ENCODE measurements around the gene ATAD3B. TPM values are rescaled to one million over a fixed set of nuclear protein-coding genes. Genes with fewer than 3 reads are reported as not detected.
"Not testable (repeated sequence)": the region's sequence is repeated elsewhere in the genome, so short reads cannot be mapped to it uniquely, and the experiment has no call there.

The ATAD3B gene
- total and polyA plus RNA-seq, 7 experiments from 2014 or later, result 4.5 to 53.8 (median 45.5) TPM

- CTCF ChIA-PET, result not testable (repeated sequence)
Measured at GRCh38 chr1:1505801-1506200, 34.2 kb downstream of the ATAD3B start.

GRCh38 chr1:1507305-1507704, 35.7 kb downstream of the ATAD3B start:
- Mint-ChIP-seq H3K4me3 (no peak overlapping the region), H3K4me1 (peaks cover 14 to 25% (median 19%) of the 10 kb centered on the region in 7 donors), H3K9me3 (no peaks in the 10 kb centered on the region), H3K27me3 (no peaks in the 10 kb centered on the region), H3K27ac (peak overlapping the region in 1 of 9 donors; percentile 38), H3K36me3 (no peaks in the 10 kb centered on the region)
- Histone ChIP-seq H3K4me3 (ENCODE audit: low read length) (no peak overlapping the region), H3K4me1 (ENCODE audit: control insufficient read depth in 2 of 2, insufficient read depth in 2 of 2, low read length in 2 of 2) (peaks cover 4 to 5% of the 10 kb centered on the region in 2 donors), H3K27me3 (ENCODE audit: control insufficient read depth in 2 of 2, insufficient read depth in 2 of 2, low read length in 2 of 2) (no peaks in the 10 kb centered on the region), H3K27ac (ENCODE audit: low read depth, low read length) (no peak overlapping the region), H3K9me3 (ENCODE audit: control insufficient read depth in 2 of 3, low read length in 3 of 3) (no peaks in the 10 kb centered on the region), H3K36me3 (ENCODE audit: control insufficient read depth in 2 of 3, insufficient read depth in 3 of 3, low read length in 3 of 3) (peaks cover 0 to 3% (median 0%) of the 10 kb centered on the region in 3 experiments)
- DNase-seq (no peak), ATAC-seq (no peak)
- intact Hi-C loops (cut with micrococcal nuclease), result no loop called here
- ChIA-PET POLR2A (interaction anchor here (0.7 kb wide), 1 partner anchor 504 kb away, joined by 4 read pairs; no protein-coding TSS in a partner anchor), CTCF (no interaction called here)

More at GRCh38 chr1:1505801-1506200, 34.2 kb downstream of the ATAD3B start:
- H3K4me3 ChIP-seq (ENCODE audit: low read length); H3K9me3 Mint-ChIP-seq; H3K27ac ChIP-seq (ENCODE audit: low read depth, low read length); ATAC-seq; H3K27me3 Mint-ChIP-seq; POLR2A ChIA-PET; H3K27me3 ChIP-seq (ENCODE audit: control insufficient read depth in 2 of 2, insufficient read depth in 2 of 2, low read length in 2 of 2); DNase-seq; H3K36me3 Mint-ChIP-seq; H3K9me3 ChIP-seq (ENCODE audit: control insufficient read depth in 2 of 3, low read length in 3 of 3); H3K36me3 ChIP-seq (ENCODE audit: control insufficient read depth in 2 of 3, insufficient read depth in 3 of 3, low read length in 3 of 3); H3K4me1 ChIP-seq (ENCODE audit: control insufficient read depth in 2 of 2, insufficient read depth in 2 of 2, low read length in 2 of 2): not testable (repeated sequence)
- Mint-ChIP-seq H3K4me3 (peak overlapping the region; percentile 15 to 95 (median 84)), H3K27ac (peak overlapping the region in 7 of 9 donors; percentile 19 to 89 (median 77)), H3K4me1 (peaks cover 9 to 20% (median 14%) of the 10 kb centered on the region in 7 donors)
- intact Hi-C loops (cut with micrococcal nuclease), result loop anchor here (2.0 kb wide), 1 partner anchor 107 kb away; the partner anchor contains the start of gene CCNL2 (in 2 of the 2)

GRCh38 chr1:1508775-1509464, 37.4 kb downstream of the ATAD3B start:
- H3K27ac ChIP-seq (ENCODE audit: low read depth, low read length); H3K36me3 ChIP-seq (ENCODE audit: control insufficient read depth in 2 of 3, insufficient read depth in 3 of 3, low read length in 3 of 3); H3K9me3 ChIP-seq (ENCODE audit: control insufficient read depth in 2 of 3, low read length in 3 of 3); intact Hi-C loops (cut with micrococcal nuclease); CTCF ChIA-PET; H3K9me3 Mint-ChIP-seq; H3K4me3 Mint-ChIP-seq; H3K27me3 Mint-ChIP-seq; H3K4me3 ChIP-seq (ENCODE audit: low read length); H3K36me3 Mint-ChIP-seq; POLR2A ChIA-PET; H3K4me1 ChIP-seq (ENCODE audit: control insufficient read depth in 2 of 2, insufficient read depth in 2 of 2, low read length in 2 of 2); DNase-seq; H3K27me3 ChIP-seq (ENCODE audit: control insufficient read depth in 2 of 2, insufficient read depth in 2 of 2, low read length in 2 of 2); H3K27ac Mint-ChIP-seq; ATAC-seq: not testable (repeated sequence)
- peaks cover 14 to 27% (median 22%) of the 10 kb centered on the region in 7 donors for H3K4me1 Mint-ChIP-seq

GRCh38 chr1:1509465-1509850, 37.9 kb downstream of the ATAD3B start:
- POLR2A ChIA-PET, result not testable (repeated sequence)

GRCh38 chr1:1510912-1511532, 39.5 kb downstream of the ATAD3B start:
- Histone ChIP-seq H3K4me3 (ENCODE audit: low read length) (peak overlapping the region; percentile 98), H3K27ac (ENCODE audit: low read depth, low read length) (peak overlapping the region; percentile 85), H3K36me3 (ENCODE audit: control insufficient read depth in 2 of 3, insufficient read depth in 3 of 3, low read length in 3 of 3) (peaks cover 0 to 3% (median 0%) of the 10 kb centered on the region in 3 experiments), H3K27me3 (ENCODE audit: control insufficient read depth in 2 of 2, insufficient read depth in 2 of 2, low read length in 2 of 2) (no peaks in the 10 kb centered on the region), H3K9me3 (ENCODE audit: control insufficient read depth in 2 of 3, low read length in 3 of 3) (no peaks in the 10 kb centered on the region), H3K4me1 (ENCODE audit: control insufficient read depth in 2 of 2, insufficient read depth in 2 of 2, low read length in 2 of 2) (peaks cover 4 to 5% of the 10 kb centered on the region in 2 donors)
- peak overlapping the region; percentile 82 to 94 (median 89) for H3K4me3 Mint-ChIP-seq
- POLR2A ChIA-PET, result interaction anchor here (0.6 to 1.0 kb wide), 2 partner anchors 23 to 103 kb away, joined by 3 read pairs; no protein-coding TSS in a partner anchor
- peaks cover 0 to 1% (median 0%) of the 10 kb centered on the region in 5 donors for H3K36me3 Mint-ChIP-seq
- CTCF ChIA-PET, result interaction anchor here (0.7 kb wide), 1 partner anchor 110 kb away, joined by 5 read pairs; no protein-coding TSS in a partner anchor
- ATAC-seq (no peak), DNase-seq (no peak)
- intact Hi-C loops (cut with micrococcal nuclease), result loop anchor here (1.0 to 5.0 kb wide), 3 partner anchors 40 to 204 kb away; partner anchors contain the start of genes ACAP3 (in 1 of the 2), ATAD3B (in 1 of the 2), MRPL20 (in 1 of the 2) and PUSL1 (in 1 of the 2)
- peak overlapping the region; percentile 81 to 96 (median 90) for H3K27ac Mint-ChIP-seq
- H3K4me1 Mint-ChIP-seq, result peaks cover 6 to 21% (median 14%) of the 10 kb centered on the region in 7 donors
- H3K9me3 Mint-ChIP-seq, result no peaks in the 10 kb centered on the region
- H3K27me3 Mint-ChIP-seq, result no peaks in the 10 kb centered on the region

More at GRCh38 chr1:1509465-1509850, 37.9 kb downstream of the ATAD3B start:
- peaks cover 14 to 27% (median 23%) of the 10 kb centered on the region in 7 donors for H3K4me1 Mint-ChIP-seq
- H3K9me3 ChIP-seq (ENCODE audit: control insufficient read depth in 2 of 3, low read length in 3 of 3); H3K27me3 ChIP-seq (ENCODE audit: control insufficient read depth in 2 of 2, insufficient read depth in 2 of 2, low read length in 2 of 2); H3K27ac Mint-ChIP-seq; CTCF ChIA-PET; intact Hi-C loops (cut with micrococcal nuclease); H3K4me1 ChIP-seq (ENCODE audit: control insufficient read depth in 2 of 2, insufficient read depth in 2 of 2, low read length in 2 of 2); H3K36me3 ChIP-seq (ENCODE audit: control insufficient read depth in 2 of 3, insufficient read depth in 3 of 3, low read length in 3 of 3); H3K36me3 Mint-ChIP-seq; H3K9me3 Mint-ChIP-seq; H3K4me3 Mint-ChIP-seq; H3K4me3 ChIP-seq (ENCODE audit: low read length); ATAC-seq; H3K27ac ChIP-seq (ENCODE audit: low read depth, low read length); DNase-seq; H3K27me3 Mint-ChIP-seq: not testable (repeated sequence)

GRCh38 chr1:1511533-1512285, 40.1 kb downstream of the ATAD3B start, which contains the start of gene ATAD3A:
Gene ATAD3A, plus strand, starts transcription at chr1:1512162. Its CDS starts 107 bp downstream, at chr1:1512269.
- H3K36me3 Mint-ChIP-seq, result peaks cover 0 to 1% (median 0%) of the 10 kb centered on the region in 5 donors
- peaks cover 6 to 21% (median 14%) of the 10 kb centered on the region in 7 donors for H3K4me1 Mint-ChIP-seq
- H3K27me3 Mint-ChIP-seq, result no peaks in the 10 kb centered on the region
- H3K9me3 Mint-ChIP-seq, result no peaks in the 10 kb centered on the region
- peak within 1 kb of the TSS; percentile 82 to 94 (median 90) for H3K4me3 Mint-ChIP-seq
- H3K27ac ChIP-seq (ENCODE audit: low read depth, low read length), result peak within 1 kb of the TSS; percentile 85
- peak within 1 kb of the TSS; percentile 81 to 96 (median 92) for H3K27ac Mint-ChIP-seq
- peak; percentile 96 for ATAC-seq
- H3K9me3 ChIP-seq (ENCODE audit: control insufficient read depth in 2 of 3, low read length in 3 of 3), result no peaks in the 10 kb centered on the region
- peaks cover 4 to 5% of the 10 kb centered on the region in 2 donors for H3K4me1 ChIP-seq (ENCODE audit: control insufficient read depth in 2 of 2, insufficient read depth in 2 of 2, low read length in 2 of 2)
- ChIA-PET CTCF (no interaction called here), POLR2A (interaction anchor here (0.6 to 1.0 kb wide), 2 partner anchors 24 to 102 kb away, joined by 3 read pairs; no protein-coding TSS in a partner anchor)
- DNase-seq, result peak; percentile 84 to 96 (median 94)
- no peaks in the 10 kb centered on the region for H3K27me3 ChIP-seq (ENCODE audit: control insufficient read depth in 2 of 2, insufficient read depth in 2 of 2, low read length in 2 of 2)
- H3K4me3 ChIP-seq (ENCODE audit: low read length), result peak within 1 kb of the TSS; percentile 98
- intact Hi-C loops (cut with micrococcal nuclease), result loop anchor here (1.0 to 5.0 kb wide), 10 partner anchors 40 to 204 kb away; partner anchors contain the start of genes ATAD3B (in 2 of the 2), MRPL20 (in 2 of the 2), SSU72 (in 2 of the 2) and ACAP3 (in 1 of the 2)
- peaks cover 0 to 4% (median 0%) of the 10 kb centered on the region in 3 experiments for H3K36me3 ChIP-seq (ENCODE audit: control insufficient read depth in 2 of 3, insufficient read depth in 3 of 3, low read length in 3 of 3)
